GM21529 (cell line): ENCODE measurements around the gene RPL13.

Experiments
- ATAC-seq: cut with Tn5 transposase; IDR thresholded peaks from one replicate; pipeline ENCODE4 v1.9.1; 2021; ENCODE audit not compliant: unreplicated experiment

Gene RPL13

GRCh38 chr16:89595330-89596060 lies 35.0 kb downstream of the RPL13 start:
- no peak for ATAC-seq

- ATAC-seq, result no peak
Measured at GRCh38 chr16:89596061-89596689, 35.7 kb downstream of the RPL13 start.

GRCh38 chr16:89596957-89597649 lies 36.6 kb downstream of the RPL13 start:
- no peak for ATAC-seq

GRCh38 chr16:89598199-89598598 lies 37.7 kb downstream of the RPL13 start:
- ATAC-seq, result no peak

- no peak for ATAC-seq
Measured at GRCh38 chr16:89599451-89599858, 39.0 kb downstream of the RPL13 start.

- ATAC-seq, result no peak
Measured at GRCh38 chr16:89599902-89600301, 39.4 kb downstream of the RPL13 start.

- ATAC-seq, result no peak
Measured at GRCh38 chr16:89600427-89600826, 39.9 kb downstream of the RPL13 start.

- ATAC-seq, result no peak
Measured at GRCh38 chr16:89600956-89601355, 40.5 kb downstream of the RPL13 start.

- ATAC-seq, result no peak
Measured at GRCh38 chr16:89601906-89602272, 41.4 kb downstream of the RPL13 start.

GRCh38 chr16:89602273-89602951 lies 41.9 kb downstream of the RPL13 start:
- no peak for ATAC-seq

GRCh38 chr16:89602952-89603590 lies 42.6 kb downstream of the RPL13 start:
- ATAC-seq, result no peak

GRCh38 chr16:89604764-89605163 lies 44.3 kb downstream of the RPL13 start:
- no peak for ATAC-seq

- ATAC-seq, result no peak
Measured at GRCh38 chr16:89605186-89605970, 44.9 kb downstream of the RPL13 start.

GRCh38 chr16:89606006-89606405 lies 45.5 kb downstream of the RPL13 start:
- ATAC-seq, result no peak

GRCh38 chr16:89607453-89607852 lies 47.0 kb downstream of the RPL13 start:
- no peak for ATAC-seq

- ATAC-seq, result no peak
Measured at GRCh38 chr16:89607937-89608740, 47.7 kb downstream of the RPL13 start.

GRCh38 chr16:89610108-89610453 lies 49.6 kb downstream of the RPL13 start:
- no peak for ATAC-seq

- no peak for ATAC-seq
Measured at GRCh38 chr16:89612415-89613166, 52.1 kb downstream of the RPL13 start.
